Glutamatergic neuron (in vitro differentiated cells): ENCODE data around the gene C2orf69. TPM values are rescaled to one million over a fixed set of nuclear protein-coding genes. Genes with fewer than 3 reads are reported as not detected.

Experiments
- DNase-seq: peaks from one replicate; pipeline ENCODE4 v3.0.0; 2022
- H3K27ac Mint-ChIP-seq: one replicate; pipeline ENCODE4 v1.8.0; 2020; ENCODE audit warnings: mild to moderate bottlenecking, mixed read lengths, inconsistent platforms; ENCODE audit not compliant: unreplicated experiment
- H3K27me3 Mint-ChIP-seq: one replicate; pipeline ENCODE4 v1.8.0; 2020; ENCODE audit warnings: mild to moderate bottlenecking, moderate library complexity, mixed read lengths, inconsistent platforms; ENCODE audit not compliant: unreplicated experiment
- H3K36me3 Mint-ChIP-seq: one replicate; pipeline ENCODE4 v1.8.0; 2020; ENCODE audit warnings: mild to moderate bottlenecking, mixed read lengths, inconsistent platforms; ENCODE audit not compliant: unreplicated experiment
- H3K4me1 Mint-ChIP-seq: one replicate; pipeline ENCODE4 v1.8.0; 2020; ENCODE audit warnings: mild to moderate bottlenecking, low read depth, mixed read lengths, inconsistent platforms; ENCODE audit not compliant: unreplicated experiment
- H3K4me3 Mint-ChIP-seq: one replicate; pipeline ENCODE4 v1.8.0; 2020; ENCODE audit warnings: mild to moderate bottlenecking, mixed read lengths, inconsistent platforms; ENCODE audit not compliant: unreplicated experiment
- H3K9me3 Mint-ChIP-seq: one replicate; pipeline ENCODE4 v1.8.0; 2020; ENCODE audit warnings: mild to moderate bottlenecking, moderate library complexity, mixed read lengths, inconsistent platforms; ENCODE audit not compliant: unreplicated experiment
- CTCF ChIP-seq: fragments of 200-600 bp; sonication (generic); IDR thresholded peaks from one replicate; pipeline ENCODE4 v1.5.0; 2021; ENCODE audit not compliant: partially characterized antibody, unreplicated experiment
- total RNA-seq: library from RNA; stranded (reverse); fragmentation: NEBNext Ultra II Directional; extraction: Animal tissue kit (Norgen Biotek cat#: 25700); gene quantifications from one replicate; pipeline ENCODE4 v1.2.1, GENCODE V29; 2021; ENCODE audit not compliant: unreplicated experiment

C2orf69 gene
- total RNA-seq, 1 donor from 2014 or later = 27.3 TPM

- Mint-ChIP-seq H3K4me1 (peaks cover 10% of the 10 kb centered on the region), H3K27me3 (peaks cover 2% of the 10 kb centered on the region), H3K27ac (no peak overlapping the region), H3K4me3 (peak overlapping the region; percentile 32), H3K9me3 (peaks cover 7% of the 10 kb centered on the region), H3K36me3 (no peaks in the 10 kb centered on the region)
- DNase-seq = no peak
- TF ChIP-seq CTCF = no peak
Observed at GRCh38 chr2:199958014-199958413, 46.9 kb downstream of the C2orf69 start.

GRCh38 chr2:199962203-199962602 lies 51.1 kb downstream of the C2orf69 start:
- no peaks in the 10 kb centered on the region for H3K27me3 Mint-ChIP-seq
- H3K9me3 Mint-ChIP-seq = no peaks in the 10 kb centered on the region
- DNase-seq = no peak
- no peak overlapping the region for H3K27ac Mint-ChIP-seq
- no peak overlapping the region for H3K4me3 Mint-ChIP-seq
- TF ChIP-seq CTCF = no peak
- peaks cover 2% of the 10 kb centered on the region for H3K4me1 Mint-ChIP-seq
- H3K36me3 Mint-ChIP-seq = no peaks in the 10 kb centered on the region

GRCh38 chr2:199966405-199966804 lies 55.3 kb downstream of the C2orf69 start:
- H3K4me3 Mint-ChIP-seq = no peak overlapping the region
- H3K36me3 Mint-ChIP-seq = no peaks in the 10 kb centered on the region
- no peaks in the 10 kb centered on the region for H3K27me3 Mint-ChIP-seq
- H3K4me1 Mint-ChIP-seq = no peaks in the 10 kb centered on the region
- no peak overlapping the region for H3K27ac Mint-ChIP-seq
- H3K9me3 Mint-ChIP-seq = no peaks in the 10 kb centered on the region
- no peak for DNase-seq
- TF ChIP-seq CTCF = no peak

- no peaks in the 10 kb centered on the region for H3K4me1 Mint-ChIP-seq
- no peak for TF ChIP-seq CTCF
- no peak for DNase-seq
- no peak overlapping the region for H3K27ac Mint-ChIP-seq
- H3K4me3 Mint-ChIP-seq = no peak overlapping the region
- no peaks in the 10 kb centered on the region for H3K36me3 Mint-ChIP-seq
- no peaks in the 10 kb centered on the region for H3K9me3 Mint-ChIP-seq
- no peaks in the 10 kb centered on the region for H3K27me3 Mint-ChIP-seq
Observed at GRCh38 chr2:199966976-199967375, 55.9 kb downstream of the C2orf69 start.

- no peak overlapping the region for H3K4me3 Mint-ChIP-seq
- no peaks in the 10 kb centered on the region for H3K9me3 Mint-ChIP-seq
- DNase-seq = no peak
- H3K27me3 Mint-ChIP-seq = no peaks in the 10 kb centered on the region
- H3K4me1 Mint-ChIP-seq = no peaks in the 10 kb centered on the region
- no peaks in the 10 kb centered on the region for H3K36me3 Mint-ChIP-seq
- no peak for TF ChIP-seq CTCF
- no peak overlapping the region for H3K27ac Mint-ChIP-seq
Observed at GRCh38 chr2:199968126-199968525, 57.0 kb downstream of the C2orf69 start.
